HUDEP-2 (cell line): Measurements from ENCODE around the gene NEK3.
"Not testable (repeated sequence)": the region's sequence is repeated elsewhere in the genome, so short reads cannot be mapped to it uniquely, and the experiment has no call there.

Experiments used
- DNase-seq, 76 experiments: peaks; one replicate each; lab custom pipeline; 2025; ENCODE audit not compliant: unreplicated experiment in 76 of 76; lab: John Stamatoyannopoulos, UW

NEK3 gene

DNA sequence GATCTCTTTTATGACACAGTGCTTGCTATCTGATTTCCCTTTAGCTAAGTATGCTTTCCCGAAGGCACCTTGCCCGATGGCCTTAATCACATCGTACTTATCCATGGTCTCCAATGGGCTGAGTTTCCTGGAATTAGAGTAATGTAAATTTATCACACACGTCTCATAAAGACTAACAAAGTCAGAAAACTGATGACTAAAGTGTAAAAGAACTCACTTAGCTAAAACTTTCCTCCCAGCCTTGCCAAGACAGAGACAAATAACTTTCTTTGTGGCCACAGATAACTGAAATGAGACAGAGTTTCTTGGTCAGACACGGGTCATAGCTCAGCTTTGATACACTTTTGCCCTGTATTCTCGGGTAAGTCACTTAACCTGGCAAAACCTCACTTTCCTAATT lies 32.0 kb downstream of the NEK3 start:
- DNase-seq: peak in 9 of 76 experiments; percentile 35 to 68 (median 52)

- DNase-seq: peak in 11 of 76 experiments; percentile 1 to 48 (median 16)
Measured at GRCh38 chr13:52125547-52125946, 33.9 kb downstream of the NEK3 start.

GRCh38 chr13:52118595-52118994 lies 40.8 kb downstream of the NEK3 start:
- no peak for DNase-seq

DNA sequence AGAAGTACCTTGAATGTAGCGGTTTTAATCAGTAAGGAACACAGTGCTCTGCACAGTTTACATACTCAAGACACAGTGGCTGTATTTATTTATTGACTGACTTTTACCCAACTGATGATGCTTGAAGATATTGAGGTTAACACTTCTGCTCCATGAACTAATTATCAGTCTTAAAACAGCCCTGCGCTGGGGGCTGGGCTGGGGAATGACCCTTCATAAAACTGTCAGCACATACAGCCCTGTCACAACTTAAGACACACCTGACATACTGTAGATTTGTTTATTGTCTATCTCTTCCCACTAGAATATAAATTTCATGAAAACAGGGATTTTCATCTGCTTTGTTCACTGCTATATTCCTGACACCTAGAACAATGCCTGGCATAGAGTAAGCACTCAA lies 41.3 kb downstream of the NEK3 start:
- no peak for DNase-seq

GRCh38 chr13:52112591-52112990 lies 46.8 kb downstream of the NEK3 start:
- DNase-seq: no peak

GRCh38 chr13:52109116-52109670 lies 50.2 kb downstream of the NEK3 start:
- no peak for DNase-seq

- DNase-seq: no peak
Measured at GRCh38 chr13:52105841-52106240, 53.6 kb downstream of the NEK3 start.

DNA sequence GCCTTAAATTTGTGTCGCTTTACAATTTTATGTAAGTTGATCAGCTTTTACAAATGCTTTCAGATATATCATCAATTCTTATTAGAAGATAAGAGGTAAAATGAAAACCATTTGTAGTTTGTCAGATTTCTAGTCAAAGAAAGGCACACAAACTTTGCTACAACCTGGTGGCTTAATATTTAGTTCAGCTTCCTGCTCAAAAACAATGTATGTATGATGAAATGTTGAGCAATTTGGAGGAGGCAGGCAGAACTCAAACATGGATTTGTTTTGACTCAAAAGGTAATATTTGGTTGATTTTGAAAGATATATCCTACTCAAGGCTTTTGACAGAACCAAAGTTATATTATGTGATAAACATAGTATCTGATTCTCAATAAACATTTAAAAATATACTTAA lies 54.8 kb downstream of the NEK3 start:
- DNase-seq: no peak

- no peak for DNase-seq
Measured at GRCh38 chr13:52103386-52103785, 56.0 kb downstream of the NEK3 start.

- DNase-seq: not testable (repeated sequence)
Measured at GRCh38 chr13:52102423-52102822, 57.0 kb downstream of the NEK3 start.

DNA sequence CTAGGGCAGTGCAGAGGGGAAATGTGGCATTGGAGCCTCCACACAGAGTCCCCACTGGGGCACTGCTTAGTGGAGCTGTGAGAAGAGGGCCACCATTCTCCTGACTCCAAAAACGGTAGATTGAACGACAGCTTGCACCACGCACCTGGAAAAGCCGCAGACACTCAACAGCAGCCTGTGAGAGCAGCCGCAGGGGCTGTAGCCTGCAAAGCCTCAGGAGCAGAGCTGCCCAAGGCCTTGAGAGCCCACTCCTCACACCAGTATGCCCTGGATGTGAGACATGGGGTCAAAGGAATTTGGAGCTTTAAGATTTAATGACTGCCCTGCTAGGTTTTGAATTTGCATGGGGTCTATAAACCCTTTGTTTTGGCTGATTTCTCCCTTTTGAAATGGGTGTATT lies 62.2 kb downstream of the NEK3 start:
- no peak for DNase-seq

GRCh38 chr13:52096748-52097147 lies 62.6 kb downstream of the NEK3 start:
- no peak for DNase-seq

GRCh38 chr13:52096062-52096461 lies 63.3 kb downstream of the NEK3 start:
- no peak for DNase-seq

DNA sequence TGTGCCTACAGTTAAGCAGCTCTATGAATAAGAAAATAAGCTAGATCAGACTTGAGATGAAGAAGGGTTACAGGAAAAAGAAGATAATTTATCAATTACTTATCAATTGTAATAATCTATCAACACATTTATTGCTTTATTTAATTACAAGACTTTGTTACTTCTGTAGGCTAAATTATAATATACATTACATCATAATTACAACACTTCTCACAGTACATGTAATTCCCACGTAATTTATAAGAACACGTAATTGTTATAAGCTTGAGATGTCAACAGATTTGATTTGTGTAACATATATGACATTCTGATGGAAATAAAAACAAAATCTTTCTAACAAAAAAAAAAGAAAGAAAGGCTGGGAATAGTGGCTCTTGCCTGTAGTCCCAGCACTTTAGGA lies 67.3 kb downstream of the NEK3 start:
- no peak for DNase-seq

- no peak for DNase-seq
Measured at GRCh38 chr13:52091473-52091872, 67.9 kb downstream of the NEK3 start.

- DNase-seq: no peak
Measured at GRCh38 chr13:52085421-52085820, 74.0 kb downstream of the NEK3 start.

DNA sequence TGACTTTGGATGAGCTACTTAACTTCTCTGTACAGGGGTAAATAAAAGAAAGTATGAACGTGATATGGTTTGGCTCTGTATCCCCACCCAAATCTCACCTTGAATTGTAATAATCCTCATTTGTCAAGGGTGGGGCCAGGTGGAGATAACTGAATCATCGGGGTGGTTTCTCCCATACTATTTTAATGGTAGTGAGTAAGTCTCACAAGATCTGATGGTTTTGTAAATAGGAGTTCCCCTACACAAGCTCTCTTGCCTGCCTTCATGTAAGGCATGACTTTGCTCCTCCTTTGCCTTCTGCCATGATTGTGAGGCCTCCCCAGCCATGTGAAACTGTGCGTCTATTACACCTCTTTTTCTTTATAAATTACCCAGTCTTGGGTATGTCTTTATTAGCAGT lies 74.4 kb downstream of the NEK3 start:
- not testable (repeated sequence) for DNase-seq
